Activated T-cell treated with anti-CD3 and anti-CD28 coated beads for 24 hours (primary cell): ENCODE results near the gene SP4.

Experiments used
- DNase-seq: peaks from one replicate; pipeline ENCODE4 v3.0.0-alpha.2; 2020; ENCODE audit warnings: low read depth

Gene SP4

GRCh38 chr7:21443149-21443841 is 15.4 kb downstream of the SP4 start:
- no peak for DNase-seq

GRCh38 chr7:21448974-21449373 is 21.1 kb downstream of the SP4 start:
- DNase-seq = no peak

- no peak for DNase-seq
Observed at GRCh38 chr7:21450076-21450475, 22.2 kb downstream of the SP4 start.

GRCh38 chr7:21450941-21451340 is 23.1 kb downstream of the SP4 start:
- DNase-seq = no peak

- no peak for DNase-seq
Observed at GRCh38 chr7:21454182-21454581, 26.3 kb downstream of the SP4 start.

GRCh38 chr7:21454906-21455305 is 27.0 kb downstream of the SP4 start:
- no peak for DNase-seq

- DNase-seq = no peak
Observed at GRCh38 chr7:21461282-21461681, 33.4 kb downstream of the SP4 start.

GRCh38 chr7:21462081-21462480 is 34.2 kb downstream of the SP4 start:
- no peak for DNase-seq

- no peak for DNase-seq
Observed at GRCh38 chr7:21463524-21463923, 35.6 kb downstream of the SP4 start.

- no peak for DNase-seq
Observed at GRCh38 chr7:21468969-21469368, 41.1 kb downstream of the SP4 start.

GRCh38 chr7:21469894-21470293 is 42.0 kb downstream of the SP4 start:
- DNase-seq = no peak

- DNase-seq = no peak
Observed at GRCh38 chr7:21472029-21472428, 44.1 kb downstream of the SP4 start.

- DNase-seq = no peak
Observed at GRCh38 chr7:21476429-21476828, 48.5 kb downstream of the SP4 start.

GRCh38 chr7:21480693-21481403 is 53.0 kb downstream of the SP4 start:
- no peak for DNase-seq

GRCh38 chr7:21486511-21486910 is 58.6 kb downstream of the SP4 start:
- no peak for DNase-seq

GRCh38 chr7:21495731-21496130 is 67.8 kb downstream of the SP4 start:
- no peak for DNase-seq

- DNase-seq = no peak
Observed at GRCh38 chr7:21497072-21497471, 69.2 kb downstream of the SP4 start.

- DNase-seq = no peak
Observed at GRCh38 chr7:21500117-21500832, 72.4 kb downstream of the SP4 start.

- DNase-seq = no peak
Observed at GRCh38 chr7:21504021-21504420, 76.1 kb downstream of the SP4 start.

- peak; percentile 13 for DNase-seq
Observed at GRCh38 chr7:21507627-21508343, 79.9 kb downstream of the SP4 start.

- DNase-seq = no peak
Observed at GRCh38 chr7:21508538-21508937, 80.7 kb downstream of the SP4 start.

- DNase-seq = no peak
Observed at GRCh38 chr7:21514062-21514461, 86.2 kb downstream of the SP4 start.

- no peak for DNase-seq
Observed at GRCh38 chr7:21524680-21525079, 96.8 kb downstream of the SP4 start.
